Measurements from ENCODE around the gene TOP2B.

TOP2B gene

DNA sequence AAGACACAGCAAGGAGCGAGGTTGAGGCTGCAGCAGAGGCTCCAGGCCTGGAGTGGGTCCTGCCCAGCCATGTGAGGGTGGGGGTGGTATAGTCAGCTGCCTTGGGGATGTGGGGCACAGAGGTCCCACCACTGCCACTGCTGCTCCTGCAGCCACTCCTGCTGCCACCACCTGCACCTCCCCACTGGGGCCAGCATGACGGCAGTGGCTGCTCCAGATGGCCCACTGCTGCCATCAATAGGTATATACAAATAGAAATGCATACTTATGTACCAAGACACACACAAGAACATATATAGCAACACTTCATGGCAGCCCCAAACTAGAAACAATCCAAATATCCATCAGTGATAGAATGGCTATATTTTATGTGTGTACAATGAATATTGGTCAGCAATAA, 10.0 kb upstream of the TOP2B start:
- DNase-seq (ENCODE audit: low spot score): no peak
- Histone ChIP-seq H3K4me3 (no peak overlapping the region), H3K27ac (no peak overlapping the region)
- TF ChIP-seq CTCF (IDR thresholded peaks at IDR 0.05): no peak

GRCh38 chr3:25673738-25674298, 9.1 kb upstream of the TOP2B start:
- H3K27ac ChIP-seq: no peak overlapping the region
- no peak for TF ChIP-seq CTCF (IDR thresholded peaks at IDR 0.05)
- DNase-seq (ENCODE audit: low spot score): no peak
- H3K4me3 ChIP-seq: no peak overlapping the region

DNA sequence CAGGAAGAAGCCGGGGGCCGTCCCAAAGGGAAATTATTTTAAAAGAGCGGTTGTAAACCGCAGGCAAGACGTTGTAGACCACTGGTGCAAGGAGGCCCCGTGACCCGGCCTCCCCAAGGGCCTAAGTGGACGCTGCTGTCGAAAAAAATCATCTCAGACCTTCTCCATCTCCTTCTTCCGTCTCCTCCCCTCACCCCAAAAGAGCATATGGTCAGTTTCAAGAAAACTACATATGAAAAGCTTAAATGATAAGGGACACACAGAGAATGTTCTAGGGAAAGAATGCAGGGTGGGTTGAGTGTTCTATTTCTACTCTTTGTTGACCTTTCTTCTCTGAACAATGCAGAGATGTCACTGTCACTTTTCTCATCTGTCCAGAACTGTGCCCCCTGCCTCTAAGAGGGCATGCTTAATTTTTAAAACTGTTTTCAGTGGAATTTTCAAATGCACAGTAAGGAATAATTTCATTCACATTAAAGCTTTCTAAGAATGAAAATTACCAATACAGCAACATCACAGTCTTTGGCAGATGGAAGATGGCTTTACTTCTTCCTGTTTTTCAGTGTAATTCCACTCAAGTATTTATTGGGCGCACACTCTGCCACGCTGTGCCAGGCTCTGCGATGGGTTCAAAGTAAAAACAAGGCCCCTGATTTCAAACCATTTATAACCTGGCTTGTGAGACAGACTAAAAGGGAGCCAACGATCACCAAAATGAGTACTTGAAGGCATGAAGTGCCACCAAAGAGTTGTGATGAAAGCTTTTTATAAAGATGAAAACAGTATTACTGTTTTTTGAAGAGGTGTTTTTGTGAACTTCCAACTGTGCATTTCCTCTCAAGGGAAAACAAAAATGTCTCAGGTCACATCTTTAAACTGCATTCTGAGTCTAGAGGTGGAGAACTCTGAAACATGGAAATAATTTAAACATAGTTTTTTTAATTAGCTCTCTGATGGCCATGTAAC, 891 bp upstream of the TOP2B start:
- peak overlapping the region; percentile 95 to 98 for H3K27ac ChIP-seq
- no peak for DNase-seq (ENCODE audit: low spot score)
- no peak for TF ChIP-seq CTCF (IDR thresholded peaks at IDR 0.05)
- H3K4me3 ChIP-seq: peak overlapping the region; percentile 85

DNA sequence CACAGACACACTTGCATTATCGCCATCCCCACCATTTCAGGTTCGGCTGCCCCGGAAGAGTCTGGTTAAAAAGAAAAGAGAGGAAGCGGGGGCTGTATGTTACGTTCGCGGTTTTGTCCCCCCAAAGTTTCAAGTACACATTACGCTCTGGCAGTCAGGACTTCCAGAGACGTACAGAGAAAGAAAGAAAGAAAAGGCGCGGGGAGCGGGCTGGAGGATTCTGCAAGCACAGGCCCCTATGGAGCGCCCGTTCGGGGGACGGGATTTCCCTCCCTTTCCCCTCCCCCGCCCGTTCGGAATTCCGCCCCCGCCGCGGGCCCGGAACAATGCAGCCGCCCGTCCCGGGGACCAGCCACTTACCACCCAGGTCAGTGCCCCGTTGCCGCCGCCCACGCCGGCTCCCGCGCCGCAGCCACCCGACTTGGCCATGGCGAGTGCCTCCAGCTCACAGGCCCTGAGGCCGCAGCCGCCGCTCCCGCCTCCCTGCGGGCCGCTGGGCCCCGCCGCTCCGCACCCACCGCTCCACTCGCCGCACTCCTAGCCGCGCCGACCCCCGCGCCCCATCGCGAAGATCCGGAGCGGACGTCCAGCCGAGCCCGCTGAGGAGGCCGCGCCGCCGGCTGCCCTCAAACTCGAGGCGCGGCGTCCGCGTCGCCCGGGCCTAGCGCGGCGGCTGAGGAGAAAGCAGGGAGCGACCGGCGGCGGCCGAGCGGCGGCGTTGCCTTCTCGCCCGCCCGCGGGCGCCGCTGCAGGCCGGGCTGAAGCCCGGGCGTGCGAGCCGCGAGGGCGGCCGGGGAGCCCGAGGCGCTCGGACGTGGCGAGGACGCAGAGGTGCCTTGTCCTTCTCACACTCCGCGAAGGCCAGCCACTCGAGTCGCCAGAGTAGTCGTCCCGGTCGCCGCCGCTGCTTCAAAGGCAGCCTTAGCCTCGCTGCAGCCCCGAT, 567 bp downstream of the TOP2B start:
- Histone ChIP-seq H3K4me3 (peak overlapping the region; percentile 85), H3K27ac (peak overlapping the region; percentile 95 to 98)
- peak; percentile 86 for DNase-seq (ENCODE audit: low spot score)
- TF ChIP-seq CTCF (IDR thresholded peaks at IDR 0.05): no peak

GRCh38 chr3:25663347-25663868, 1.3 kb downstream of the TOP2B start:
- TF ChIP-seq CTCF (IDR thresholded peaks at IDR 0.05): no peak
- peak overlapping the region; percentile 85 for H3K4me3 ChIP-seq
- peak overlapping the region; percentile 95 to 98 for H3K27ac ChIP-seq
- no peak for DNase-seq (ENCODE audit: low spot score)

- DNase-seq (ENCODE audit: low spot score): no peak
- peak overlapping the region; percentile 95 to 98 for H3K27ac ChIP-seq
- TF ChIP-seq CTCF (IDR thresholded peaks at IDR 0.05): no peak
- peak overlapping the region; percentile 85 for H3K4me3 ChIP-seq
These were observed 1.9 kb downstream of the TOP2B start for GRCh38 chr3:25662736-25663320.

All from coronary artery (tissue), 2 donors.